DND-41 (cell line): ENCODE measurements around the gene CCT7.

Experiments used
- ATAC-seq: fragments of 200-7000 bp; cut with Tn5 transposase; 3 replicates; pipeline ENCODE4 v1.9.1; 2021; ENCODE audit warnings: low read depth; ENCODE audit not compliant: insufficient read depth
- DNase-seq: peaks from one replicate; pipeline ENCODE4 v3.0.0-alpha.2; 2020
- H2AFZ ChIP-seq: 2 replicates; pipeline ENCODE4 v1.6.0; 2012; ENCODE audit warnings: low read depth, low read length
- H3K27ac ChIP-seq: 2 replicates; pipeline ENCODE4 v1.5.1; 2012; ENCODE audit warnings: low read length, inconsistent platforms
- H3K27me3 ChIP-seq: fragments of 200-600 bp; sonication (generic); 2 replicates; pipeline ENCODE4 v1.6.0; 2012; ENCODE audit warnings: low read length, mild to moderate bottlenecking, inconsistent platforms; ENCODE audit not compliant: insufficient read depth, poor library complexity
- H3K36me3 ChIP-seq: 2 replicates; pipeline ENCODE4 v1.5.1; 2012; ENCODE audit warnings: low read length, inconsistent platforms; ENCODE audit not compliant: insufficient read depth
- H3K4me1 ChIP-seq: 2 replicates; pipeline ENCODE4 v1.5.1; 2012; ENCODE audit warnings: mild to moderate bottlenecking, low read length; ENCODE audit not compliant: insufficient read depth
- H3K4me2 ChIP-seq: 2 replicates; pipeline ENCODE4 v1.6.0; 2012; ENCODE audit warnings: mild to moderate bottlenecking, moderate library complexity, low read length, inconsistent platforms; ENCODE audit not compliant: insufficient read depth
- H3K4me3 ChIP-seq, 2 experiments: fragments of 200-600 bp in 1 of 2; shearing (Covaris generic) in 1 of 2; 2 replicates each; pipeline ENCODE4 v1.5.1; 2012 to 2016; ENCODE audit warnings: inconsistent platforms in 2 of 2, low read length in 2 of 2, mild to moderate bottlenecking in 2 of 2, low read depth in 1 of 2, moderate library complexity in 1 of 2
- H3K79me2 ChIP-seq: 2 replicates; pipeline ENCODE4 v1.6.0; 2012; ENCODE audit warnings: low read length, inconsistent platforms; ENCODE audit not compliant: insufficient read depth
- H3K9ac ChIP-seq: 2 replicates; pipeline ENCODE4 v1.6.0; 2012; ENCODE audit warnings: low read depth, mild to moderate bottlenecking, inconsistent platforms, low read length, moderate library complexity
- H3K9me3 ChIP-seq: 2 replicates; pipeline ENCODE4 v1.5.1; 2012; ENCODE audit warnings: low read length, moderate library complexity, mild to moderate bottlenecking, inconsistent platforms; ENCODE audit not compliant: insufficient read depth, severe bottlenecking
- H4K20me1 ChIP-seq: 2 replicates; pipeline ENCODE4 v1.6.0; 2012; ENCODE audit warnings: low read length; ENCODE audit not compliant: insufficient read depth
- EZH2 ChIP-seq: IDR thresholded peaks from 3 replicates; pipeline ENCODE4 v1.6.1; 2012; ENCODE audit warnings: borderline replicate concordance, low read depth, mild to moderate bottlenecking, moderate library complexity, low read length, inconsistent platforms; ENCODE audit not compliant: severe bottlenecking
- TF ChIP-seq, protein P1 (sequence below): IDR thresholded peaks from 2 replicates; pipeline ENCODE4 v1.5.1; 2012; ENCODE audit warnings: borderline replicate concordance, low read length, moderate library complexity, mild to moderate bottlenecking; ENCODE audit not compliant: poor library complexity, severe bottlenecking; ENCODE audit errors: extremely low read depth

CCT7 gene

GRCh38 chr2:73243884-73244570 lies 9.9 kb downstream of the CCT7 start:
- no peak for TF ChIP-seq EZH2
- TF ChIP-seq, protein P1, sequence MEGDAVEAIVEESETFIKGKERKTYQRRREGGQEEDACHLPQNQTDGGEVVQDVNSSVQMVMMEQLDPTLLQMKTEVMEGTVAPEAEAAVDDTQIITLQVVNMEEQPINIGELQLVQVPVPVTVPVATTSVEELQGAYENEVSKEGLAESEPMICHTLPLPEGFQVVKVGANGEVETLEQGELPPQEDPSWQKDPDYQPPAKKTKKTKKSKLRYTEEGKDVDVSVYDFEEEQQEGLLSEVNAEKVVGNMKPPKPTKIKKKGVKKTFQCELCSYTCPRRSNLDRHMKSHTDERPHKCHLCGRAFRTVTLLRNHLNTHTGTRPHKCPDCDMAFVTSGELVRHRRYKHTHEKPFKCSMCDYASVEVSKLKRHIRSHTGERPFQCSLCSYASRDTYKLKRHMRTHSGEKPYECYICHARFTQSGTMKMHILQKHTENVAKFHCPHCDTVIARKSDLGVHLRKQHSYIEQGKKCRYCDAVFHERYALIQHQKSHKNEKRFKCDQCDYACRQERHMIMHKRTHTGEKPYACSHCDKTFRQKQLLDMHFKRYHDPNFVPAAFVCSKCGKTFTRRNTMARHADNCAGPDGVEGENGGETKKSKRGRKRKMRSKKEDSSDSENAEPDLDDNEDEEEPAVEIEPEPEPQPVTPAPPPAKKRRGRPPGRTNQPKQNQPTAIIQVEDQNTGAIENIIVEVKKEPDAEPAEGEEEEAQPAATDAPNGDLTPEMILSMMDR: no peak
- Histone ChIP-seq H3K4me2 (no peak overlapping the region), H4K20me1 (peaks cover 65% of the 10 kb centered on the region), H3K4me3 (no peak overlapping the region), H3K27ac (no peak overlapping the region), H3K79me2 (peaks cover 76% of the 10 kb centered on the region), H3K36me3 (peaks cover 92% of the 10 kb centered on the region), H3K9me3 (no peaks in the 10 kb centered on the region), H3K9ac (no peak overlapping the region), H3K27me3 (no peaks in the 10 kb centered on the region), H2AFZ (no peak overlapping the region), H3K4me1 (peaks cover 7% of the 10 kb centered on the region; the same call in 1 of the 2 replicates)
- no peak for DNase-seq
- no peak for ATAC-seq

GRCh38 chr2:73244580-73244979 lies 10.5 kb downstream of the CCT7 start:
- no peak overlapping the region for H3K27ac ChIP-seq
- H3K27me3 ChIP-seq: no peaks in the 10 kb centered on the region
- H3K36me3 ChIP-seq: peaks cover 92% of the 10 kb centered on the region
- H3K4me1 ChIP-seq: peaks cover 2% of the 10 kb centered on the region; the same call in 1 of the 2 replicates
- no peak overlapping the region for H3K9ac ChIP-seq
- TF ChIP-seq, protein P1: no peak
- no peak for TF ChIP-seq EZH2
- H3K9me3 ChIP-seq: no peaks in the 10 kb centered on the region
- DNase-seq: no peak
- no peak overlapping the region for H2AFZ ChIP-seq
- no peak overlapping the region for H3K4me3 ChIP-seq
- ATAC-seq: no peak
- no peak overlapping the region for H3K4me2 ChIP-seq
- H3K79me2 ChIP-seq: peaks cover 71% of the 10 kb centered on the region
- peaks cover 65% of the 10 kb centered on the region for H4K20me1 ChIP-seq

GRCh38 chr2:73246850-73247249 lies 12.7 kb downstream of the CCT7 start:
- no peak for TF ChIP-seq EZH2
- TF ChIP-seq, protein P1: no peak
- Histone ChIP-seq H3K79me2 (peaks cover 48% of the 10 kb centered on the region), H3K4me1 (no peaks in the 10 kb centered on the region), H3K36me3 (peaks cover 95% of the 10 kb centered on the region), H3K4me2 (no peak overlapping the region), H3K4me3 (no peak overlapping the region), H3K27ac (no peak overlapping the region), H3K9ac (no peak overlapping the region), H2AFZ (no peak overlapping the region), H3K9me3 (no peaks in the 10 kb centered on the region), H4K20me1 (peaks cover 67% of the 10 kb centered on the region), H3K27me3 (no peaks in the 10 kb centered on the region)
- DNase-seq: no peak
- no peak for ATAC-seq
